ENCODE data around the gene APOC4.

GRCh38 chr19:44912854-44913253, 29.2 kb upstream of the APOC4 start:
- TF ChIP-seq CTCF (optimal IDR thresholded peaks at IDR 0.05 in 1 of 3, IDR thresholded peaks at IDR 0.05 in 1 of 3, conservative IDR thresholded peaks at IDR 0.05 in 1 of 3; ENCODE audit: extremely low read depth in 1 of 3, insufficient read depth in 2 of 3, low read length in 3 of 3) (no peak), EZH2 (IDR thresholded peaks at IDR 0.05; ENCODE audit: low read length) (no peak)

Data from keratinocyte (primary cell).